GM23338 (cell line): ENCODE measurements around the gene INO80C. TPM values are rescaled to one million over a fixed set of nuclear protein-coding genes. Genes with fewer than 3 reads are reported as not detected.
A peak's percentile ranks its signal among the peaks of the same experiment; 100 is the strongest.

Experiments
- ATAC-seq: fragments of 200-7000 bp; cut with Tn5 transposase; 3 replicates; pipeline ENCODE4 v1.9.1; 2020
- DNase-seq: peaks from one replicate; pipeline ENCODE4 v3.0.0-alpha.2; 2015; ENCODE audit warnings: low spot score
- H2AFZ ChIP-seq: fragments of 200-600 bp; sonication (generic); 2 replicates; pipeline ENCODE4 v1.8.0; 2016; ENCODE audit warnings: antibody characterized with exemption, mild to moderate bottlenecking, moderate library complexity
- H3F3A ChIP-seq: fragments of 200-600 bp; sonication (generic); replicated peaks from 2 replicates; pipeline ENCODE4 v1.8.0; 2017; ENCODE audit warnings: antibody characterized with exemption, mixed run types, low read depth
- H3K27ac ChIP-seq: fragments of 200-600 bp; sonication (generic); 2 replicates; pipeline ENCODE4 v1.6.1; 2016; ENCODE audit warnings: low read depth
- H3K27me3 ChIP-seq: fragments of 200-600 bp; sonication (generic); 2 replicates; pipeline ENCODE4 v1.8.0; 2016; ENCODE audit warnings: mild to moderate bottlenecking, mixed run types, moderate library complexity; ENCODE audit not compliant: insufficient read depth
- H3K36me3 ChIP-seq: fragments of 200-600 bp; sonication (generic); 2 replicates; pipeline ENCODE4 v1.8.0; 2016; ENCODE audit warnings: mild to moderate bottlenecking; ENCODE audit not compliant: insufficient read depth
- H3K4me1 ChIP-seq: fragments of 200-600 bp; sonication (generic); 2 replicates; pipeline ENCODE4 v1.8.0; 2016; ENCODE audit warnings: mild to moderate bottlenecking, moderate library complexity; ENCODE audit not compliant: insufficient read depth
- H3K4me2 ChIP-seq: fragments of 200-600 bp; sonication (generic); 2 replicates; pipeline ENCODE4 v1.7.1; 2017; ENCODE audit warnings: mixed run types
- H3K4me3 ChIP-seq: fragments of 200-600 bp; sonication (generic); 2 replicates; pipeline ENCODE4 v1.6.1; 2016; ENCODE audit warnings: mixed run types
- H3K79me2 ChIP-seq: fragments of 200-600 bp; sonication (generic); replicated peaks from 2 replicates; pipeline ENCODE4 v1.8.0; 2017; ENCODE audit warnings: mild to moderate bottlenecking; ENCODE audit not compliant: insufficient read depth
- H3K9me2 ChIP-seq: fragments of 200-600 bp; sonication (generic); 2 replicates; pipeline ENCODE4 v1.8.0; 2017; ENCODE audit not compliant: insufficient read depth
- H4K20me1 ChIP-seq: fragments of 200-600 bp; sonication (generic); replicated peaks from 2 replicates; pipeline ENCODE4 v1.8.0; 2017; ENCODE audit warnings: mild to moderate bottlenecking; ENCODE audit not compliant: insufficient read depth
- H3K27ac Mint-ChIP-seq: 2 replicates; pipeline ENCODE4 v1.8.0; 2020; ENCODE audit warnings: inconsistent platforms, mild to moderate bottlenecking, moderate library complexity, mixed read lengths
- H3K27me3 Mint-ChIP-seq: 3 replicates; pipeline ENCODE4 v1.8.0; 2022; ENCODE audit warnings: low read depth, mild to moderate bottlenecking, moderate library complexity, mixed read lengths, inconsistent platforms; ENCODE audit not compliant: insufficient read depth, poor library complexity
- H3K36me3 Mint-ChIP-seq: 3 replicates; pipeline ENCODE4 v1.8.0; 2021; ENCODE audit warnings: low read depth, mild to moderate bottlenecking, inconsistent platforms, moderate library complexity, mixed read lengths
- H3K4me1 Mint-ChIP-seq: 3 replicates; pipeline ENCODE4 v1.8.0; 2020; ENCODE audit warnings: mild to moderate bottlenecking, inconsistent platforms, mixed read lengths
- H3K4me3 Mint-ChIP-seq: 3 replicates; pipeline ENCODE4 v1.8.0; 2021; ENCODE audit warnings: moderate library complexity, mild to moderate bottlenecking, inconsistent platforms, mixed read lengths
- H3K9me3 Mint-ChIP-seq: 3 replicates; pipeline ENCODE4 v1.8.0; 2020; ENCODE audit warnings: moderate library complexity, mild to moderate bottlenecking, inconsistent platforms, mixed read lengths
- CREB1 ChIP-seq: fragments of 250-450 bp; sonication (Bioruptor Pico); IDR thresholded peaks from 2 replicates; pipeline ENCODE4 v1.5.0; 2020; ENCODE audit warnings: low read depth, mild to moderate bottlenecking, moderate library complexity
- ETS1 ChIP-seq: IDR thresholded peaks from 2 replicates; pipeline ENCODE4 v1.6.1; 2016; ENCODE audit warnings: antibody characterized with exemption
- EZH2 ChIP-seq: fragments of 200-600 bp; sonication (generic); IDR thresholded peaks from one replicate; pipeline ENCODE4 v1.8.0; 2017; ENCODE audit warnings: antibody characterized with exemption, mild to moderate bottlenecking, low read depth; ENCODE audit not compliant: unreplicated experiment
- EZH2phosphoT487 ChIP-seq: fragments of 200-600 bp; sonication (generic); IDR thresholded peaks from one replicate; pipeline ENCODE4 v1.8.1; 2018; ENCODE audit warnings: antibody characterized with exemption; ENCODE audit not compliant: unreplicated experiment
- JUNB ChIP-seq: IDR thresholded peaks from one replicate; pipeline ENCODE4 v1.6.1; 2016; ENCODE audit warnings: antibody characterized with exemption; ENCODE audit not compliant: unreplicated experiment
- NANOG ChIP-seq: IDR thresholded peaks from 2 replicates; pipeline ENCODE4 v1.6.1; 2016; ENCODE audit warnings: antibody characterized with exemption, borderline replicate concordance
- POLR2AphosphoS5 ChIP-seq: IDR thresholded peaks from 2 replicates; pipeline ENCODE4 v1.6.1; 2016; ENCODE audit warnings: antibody characterized with exemption, low read depth
- STAT1 ChIP-seq: IDR thresholded peaks from one replicate; pipeline ENCODE4 v1.6.1; 2016; ENCODE audit warnings: antibody characterized with exemption; ENCODE audit not compliant: unreplicated experiment
- ZNF114 ChIP-seq: fragments of 250-450 bp; sonication (Bioruptor Pico); IDR thresholded peaks from 2 replicates; pipeline ENCODE4 v1.5.0; 2020; ENCODE audit warnings: mild to moderate bottlenecking, moderate library complexity
- ZNF331 ChIP-seq: fragments of 250-450 bp; sonication (Bioruptor Pico); IDR thresholded peaks from 2 replicates; pipeline ENCODE4 v1.5.0; 2020; ENCODE audit warnings: low read depth, mild to moderate bottlenecking, moderate library complexity
- ZNF462 ChIP-seq: fragments of 250-450 bp; sonication (Bioruptor Pico); IDR thresholded peaks from 2 replicates; pipeline ENCODE4 v1.5.0; 2020; ENCODE audit warnings: mild to moderate bottlenecking, moderate library complexity
- polyA plus RNA-seq: library from polyadenylated mRNA; unstranded; fragments of >200 nt; fragmentation: Nextera tagmentation; extraction: Ambion mirVana; gene quantifications from 2 replicates; pipeline ENCODE4 v1.2.1, GENCODE V29; 2016
- total RNA-seq: library from RNA; depleted of rRNA; stranded (reverse); fragments of >200 nt; shearing (Covaris generic); gene quantifications from 2 replicates; pipeline ENCODE4 v1.2.3, GENCODE V29; 2014
- TF ChIP-seq, protein P1 (sequence below): IDR thresholded peaks from one replicate; pipeline ENCODE4 v1.6.1; 2018; ENCODE audit warnings: antibody characterized with exemption; ENCODE audit not compliant: unreplicated experiment
- TF ChIP-seq, protein P2 (sequence below), 2 experiments: fragments of 200-600 bp in 1 of 2; sonication (generic) in 1 of 2; conservative IDR thresholded peaks; 2 replicates each; pipeline versions ENCODE4 v1.5.1 to v1.6.1; 2016 to 2017; ENCODE audit warnings: antibody characterized with exemption in 2 of 2, low read depth in 2 of 2, mild to moderate bottlenecking in 2 of 2, moderate library complexity in 1 of 2

INO80C gene
- total and polyA plus RNA-seq, 2 experiments from 2014 or later: 16.3 to 52.3 TPM

- Mint-ChIP-seq H3K4me1 (peaks cover 82% of the 10 kb centered on the region), H3K36me3 (peaks cover 16% of the 10 kb centered on the region), H3K4me3 (peak overlapping the region; percentile 10; the same call in 1 of the 3 replicates), H3K27me3 (peaks cover 8% of the 10 kb centered on the region), H3K9me3 (no peaks in the 10 kb centered on the region), H3K27ac (peak overlapping the region; percentile 43)
- TF ChIP-seq ZNF331 (CRISPR knock-in tag): no peak
- TF ChIP-seq POLR2AphosphoS5: no peak
- no peak for TF ChIP-seq EZH2phosphoT487
- no peak for TF ChIP-seq EZH2
- TF ChIP-seq JUNB: no peak
- TF ChIP-seq, protein P1, sequence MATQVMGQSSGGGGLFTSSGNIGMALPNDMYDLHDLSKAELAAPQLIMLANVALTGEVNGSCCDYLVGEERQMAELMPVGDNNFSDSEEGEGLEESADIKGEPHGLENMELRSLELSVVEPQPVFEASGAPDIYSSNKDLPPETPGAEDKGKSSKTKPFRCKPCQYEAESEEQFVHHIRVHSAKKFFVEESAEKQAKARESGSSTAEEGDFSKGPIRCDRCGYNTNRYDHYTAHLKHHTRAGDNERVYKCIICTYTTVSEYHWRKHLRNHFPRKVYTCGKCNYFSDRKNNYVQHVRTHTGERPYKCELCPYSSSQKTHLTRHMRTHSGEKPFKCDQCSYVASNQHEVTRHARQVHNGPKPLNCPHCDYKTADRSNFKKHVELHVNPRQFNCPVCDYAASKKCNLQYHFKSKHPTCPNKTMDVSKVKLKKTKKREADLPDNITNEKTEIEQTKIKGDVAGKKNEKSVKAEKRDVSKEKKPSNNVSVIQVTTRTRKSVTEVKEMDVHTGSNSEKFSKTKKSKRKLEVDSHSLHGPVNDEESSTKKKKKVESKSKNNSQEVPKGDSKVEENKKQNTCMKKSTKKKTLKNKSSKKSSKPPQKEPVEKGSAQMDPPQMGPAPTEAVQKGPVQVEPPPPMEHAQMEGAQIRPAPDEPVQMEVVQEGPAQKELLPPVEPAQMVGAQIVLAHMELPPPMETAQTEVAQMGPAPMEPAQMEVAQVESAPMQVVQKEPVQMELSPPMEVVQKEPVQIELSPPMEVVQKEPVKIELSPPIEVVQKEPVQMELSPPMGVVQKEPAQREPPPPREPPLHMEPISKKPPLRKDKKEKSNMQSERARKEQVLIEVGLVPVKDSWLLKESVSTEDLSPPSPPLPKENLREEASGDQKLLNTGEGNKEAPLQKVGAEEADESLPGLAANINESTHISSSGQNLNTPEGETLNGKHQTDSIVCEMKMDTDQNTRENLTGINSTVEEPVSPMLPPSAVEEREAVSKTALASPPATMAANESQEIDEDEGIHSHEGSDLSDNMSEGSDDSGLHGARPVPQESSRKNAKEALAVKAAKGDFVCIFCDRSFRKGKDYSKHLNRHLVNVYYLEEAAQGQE: no peak
- no peak for TF ChIP-seq CREB1 (CRISPR knock-in tag)
- no peak for TF ChIP-seq NANOG
- TF ChIP-seq, protein P2, sequence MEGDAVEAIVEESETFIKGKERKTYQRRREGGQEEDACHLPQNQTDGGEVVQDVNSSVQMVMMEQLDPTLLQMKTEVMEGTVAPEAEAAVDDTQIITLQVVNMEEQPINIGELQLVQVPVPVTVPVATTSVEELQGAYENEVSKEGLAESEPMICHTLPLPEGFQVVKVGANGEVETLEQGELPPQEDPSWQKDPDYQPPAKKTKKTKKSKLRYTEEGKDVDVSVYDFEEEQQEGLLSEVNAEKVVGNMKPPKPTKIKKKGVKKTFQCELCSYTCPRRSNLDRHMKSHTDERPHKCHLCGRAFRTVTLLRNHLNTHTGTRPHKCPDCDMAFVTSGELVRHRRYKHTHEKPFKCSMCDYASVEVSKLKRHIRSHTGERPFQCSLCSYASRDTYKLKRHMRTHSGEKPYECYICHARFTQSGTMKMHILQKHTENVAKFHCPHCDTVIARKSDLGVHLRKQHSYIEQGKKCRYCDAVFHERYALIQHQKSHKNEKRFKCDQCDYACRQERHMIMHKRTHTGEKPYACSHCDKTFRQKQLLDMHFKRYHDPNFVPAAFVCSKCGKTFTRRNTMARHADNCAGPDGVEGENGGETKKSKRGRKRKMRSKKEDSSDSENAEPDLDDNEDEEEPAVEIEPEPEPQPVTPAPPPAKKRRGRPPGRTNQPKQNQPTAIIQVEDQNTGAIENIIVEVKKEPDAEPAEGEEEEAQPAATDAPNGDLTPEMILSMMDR (conservative IDR thresholded peaks at IDR 0.05; ENCODE audit: low read depth in 2 of 2): no peak
- TF ChIP-seq ZNF114 (CRISPR knock-in tag): no peak
- no peak for TF ChIP-seq ZNF462 (CRISPR knock-in tag)
- TF ChIP-seq ETS1: no peak
- no peak for TF ChIP-seq STAT1
- no peaks in the 10 kb centered on the region for H4K20me1 ChIP-seq
- DNase-seq (no peak), ATAC-seq (no peak)
- H3K79me2 ChIP-seq: peaks cover 86% of the 10 kb centered on the region
- no peaks in the 10 kb centered on the region for H3K36me3 ChIP-seq
- H3K27ac ChIP-seq: peak overlapping the region; percentile 93
- no peak overlapping the region for H3K4me3 ChIP-seq
- H2AFZ ChIP-seq: no peak overlapping the region
- H3F3A ChIP-seq: no peaks in the 10 kb centered on the region
- peak overlapping the region; percentile 59; the same call in 1 of the 2 replicates for H3K4me2 ChIP-seq
- H3K9me2 ChIP-seq: no peaks in the 10 kb centered on the region
- peaks cover 73% of the 10 kb centered on the region for H3K4me1 ChIP-seq
- no peaks in the 10 kb centered on the region for H3K27me3 ChIP-seq
These were observed 7.8 kb downstream of the INO80C start for GRCh38 chr18:35489913-35490490.
